ENCODE data around the gene LINS1. TPM values are rescaled to one million over a fixed set of nuclear protein-coding genes. Genes with fewer than 3 reads are reported as not detected.

Gene LINS1
- total RNA-seq, 1 donor from 2014 or later = 63.9 TPM

DNA sequence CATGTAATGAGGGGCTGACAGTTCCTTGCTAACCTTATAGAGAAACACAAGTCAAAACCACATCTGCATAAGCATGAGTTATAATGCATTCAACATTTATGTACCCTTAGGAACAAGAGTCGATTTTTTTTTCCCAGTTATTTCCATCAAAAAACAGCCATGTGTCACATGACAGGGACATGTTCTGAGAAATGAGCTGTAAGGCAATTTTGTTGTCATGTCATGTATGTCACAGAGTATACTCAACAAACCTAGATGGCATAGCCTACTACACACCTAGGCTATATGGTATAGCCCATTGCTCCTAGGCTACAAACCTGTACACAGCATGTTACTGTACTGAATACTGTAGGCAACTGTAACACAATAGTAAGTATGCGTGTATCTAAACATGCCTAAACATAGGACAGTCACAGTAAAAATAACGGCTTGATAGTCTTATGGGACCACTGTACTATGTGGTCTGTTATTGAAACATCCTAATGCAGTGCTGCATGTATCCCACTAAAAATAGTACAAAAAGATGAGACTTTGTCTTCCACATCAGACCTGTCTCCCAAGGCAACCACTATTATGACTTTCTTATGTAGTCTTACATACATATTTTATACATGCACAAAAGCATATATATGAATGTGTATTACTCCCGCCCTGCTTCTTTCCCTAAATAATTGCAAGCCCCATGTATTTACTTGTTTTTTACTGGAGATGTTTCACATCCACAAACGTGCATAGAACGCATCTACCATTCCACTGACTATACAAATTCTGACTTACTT lies 34.9 kb downstream of the LINS1 start:
- no peak for DNase-seq
- H3K4me3 Mint-ChIP-seq = no peak overlapping the region
- intact Hi-C loops (cut with micrococcal nuclease) = no loop called here
- H3K36me3 Mint-ChIP-seq (ENCODE audit: low read depth) = peaks cover 65% of the 10 kb centered on the region
- no peaks in the 10 kb centered on the region for H3K27me3 Mint-ChIP-seq
- H3K27ac Mint-ChIP-seq = no peak overlapping the region
- no peaks in the 10 kb centered on the region for H3K9me3 Mint-ChIP-seq
- H3K4me1 Mint-ChIP-seq = peaks cover 29% of the 10 kb centered on the region

DNA sequence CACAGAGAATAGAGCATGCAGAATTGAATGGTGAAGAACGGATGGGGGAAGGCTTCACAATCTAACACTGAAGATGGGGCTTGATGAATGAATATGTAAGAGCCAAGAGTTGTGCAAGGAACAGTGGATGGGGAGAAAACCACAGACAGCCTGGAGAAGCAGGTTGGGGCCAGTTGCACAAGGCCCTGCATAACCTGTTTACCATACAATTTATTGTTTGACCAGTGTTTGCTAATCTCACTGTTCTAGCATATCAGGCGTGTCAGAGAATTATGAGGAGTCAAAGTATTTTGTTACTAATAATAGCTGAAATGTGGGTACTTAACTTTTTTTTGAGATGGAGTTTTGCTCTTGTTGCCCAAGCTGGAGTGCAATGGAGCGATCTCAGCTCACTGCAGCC lies 36.4 kb downstream of the LINS1 start:
- Mint-ChIP-seq H3K36me3 (ENCODE audit: low read depth) (peaks cover 60% of the 10 kb centered on the region), H3K27ac (no peak overlapping the region), H3K27me3 (no peaks in the 10 kb centered on the region), H3K4me3 (no peak overlapping the region), H3K9me3 (no peaks in the 10 kb centered on the region), H3K4me1 (peaks cover 15% of the 10 kb centered on the region)
- no peak for DNase-seq
- intact Hi-C loops (cut with micrococcal nuclease) = no loop called here

DNA sequence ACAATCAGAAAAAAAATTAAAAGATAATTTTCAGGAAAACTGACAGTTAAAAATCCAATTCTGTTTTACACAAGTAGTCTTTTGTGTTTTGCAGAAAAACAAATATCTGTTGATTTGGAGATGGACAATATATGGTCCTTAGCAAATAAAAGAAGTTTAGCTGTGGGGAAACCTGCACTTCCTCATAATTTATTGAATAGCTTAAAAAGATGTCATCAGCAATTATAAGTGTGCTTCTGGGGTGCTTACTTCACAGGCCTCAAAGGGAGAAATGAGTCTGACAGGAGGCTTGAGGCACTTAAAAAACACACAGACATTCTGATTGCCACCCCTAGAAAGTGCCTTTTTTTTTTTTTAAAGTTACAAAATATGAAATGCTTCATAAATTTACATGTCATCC lies 41.7 kb downstream of the LINS1 start:
- Mint-ChIP-seq H3K27me3 (no peaks in the 10 kb centered on the region), H3K9me3 (peaks cover 4% of the 10 kb centered on the region), H3K36me3 (ENCODE audit: low read depth) (peaks cover 57% of the 10 kb centered on the region), H3K4me1 (peaks cover 4% of the 10 kb centered on the region), H3K27ac (no peak overlapping the region), H3K4me3 (no peak overlapping the region)
- no peak for DNase-seq
- intact Hi-C loops (cut with micrococcal nuclease) = no loop called here

DNA sequence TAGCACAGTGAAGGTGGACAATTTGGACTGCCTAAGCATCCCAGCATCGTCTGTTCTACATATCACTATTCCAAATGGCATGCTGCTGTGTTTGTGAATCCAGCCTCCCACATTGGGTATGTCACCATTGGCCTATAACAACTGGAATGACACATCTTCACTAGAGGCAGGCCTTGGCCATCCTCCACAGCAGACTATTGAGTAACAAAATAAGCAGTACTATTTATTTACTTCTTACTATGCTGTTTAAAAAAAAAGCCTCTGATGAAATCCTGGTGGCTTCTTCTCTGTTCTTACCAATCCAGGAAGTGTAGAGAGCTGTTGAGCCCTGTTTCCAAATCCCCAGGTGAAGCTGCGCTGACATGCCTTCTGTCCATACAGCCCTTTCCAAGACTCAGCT lies 42.7 kb downstream of the LINS1 start:
- Mint-ChIP-seq H3K27ac (no peak overlapping the region), H3K36me3 (ENCODE audit: low read depth) (peaks cover 62% of the 10 kb centered on the region), H3K27me3 (no peaks in the 10 kb centered on the region), H3K4me1 (peaks cover 4% of the 10 kb centered on the region), H3K4me3 (no peak overlapping the region), H3K9me3 (peaks cover 4% of the 10 kb centered on the region)
- intact Hi-C loops (cut with micrococcal nuclease) = no loop called here
- no peak for DNase-seq

DNA sequence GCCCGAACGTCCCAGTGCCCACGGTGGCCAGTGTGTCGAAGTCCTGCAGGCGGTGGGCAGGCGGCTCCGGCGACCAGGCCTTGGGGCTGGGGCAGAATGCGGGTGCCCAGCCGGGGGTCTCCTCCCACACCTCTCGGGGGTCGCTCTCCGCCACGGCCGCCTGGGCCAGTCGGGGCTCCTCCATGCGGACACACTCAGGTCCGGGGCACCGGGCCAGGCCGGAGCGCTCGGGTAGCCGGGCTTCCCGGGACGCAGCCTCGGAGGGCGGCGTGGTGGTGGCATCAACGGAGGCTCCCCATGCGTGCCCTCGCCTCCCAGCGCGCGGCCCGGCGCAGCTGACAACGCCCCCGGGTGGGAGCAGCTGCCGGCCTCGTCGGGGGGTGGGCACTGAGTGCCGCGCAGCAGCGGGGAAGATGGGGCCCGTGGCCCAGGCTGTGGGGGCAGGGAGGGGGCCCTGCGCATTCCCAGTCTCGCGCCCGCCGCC lies 43.2 kb downstream of the LINS1 start:
- Mint-ChIP-seq H3K27ac (no peak overlapping the region), H3K4me1 (peaks cover 4% of the 10 kb centered on the region), H3K27me3 (no peaks in the 10 kb centered on the region), H3K4me3 (no peak overlapping the region), H3K9me3 (peaks cover 4% of the 10 kb centered on the region), H3K36me3 (ENCODE audit: low read depth) (peaks cover 62% of the 10 kb centered on the region)
- no peak for DNase-seq
- intact Hi-C loops (cut with micrococcal nuclease) = no loop called here

DNA sequence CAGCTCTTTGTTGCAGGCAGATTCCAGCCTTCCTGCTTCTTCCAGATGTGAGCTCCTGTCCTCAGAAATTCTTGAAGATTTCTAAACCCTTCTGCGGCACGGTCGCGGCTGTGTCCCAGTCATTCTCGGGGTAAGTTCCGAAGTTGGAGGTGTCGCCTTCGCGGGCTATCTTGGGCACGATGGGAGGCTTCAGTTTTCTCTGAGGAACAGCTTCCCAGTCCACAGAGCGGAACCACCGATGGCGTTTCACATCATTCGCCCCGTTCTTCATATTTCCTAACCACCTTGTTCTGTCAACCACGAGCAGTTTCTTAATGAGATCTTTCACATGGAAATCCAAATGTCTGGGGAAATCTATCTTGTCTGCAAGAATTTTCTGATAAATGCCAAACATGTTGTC lies 48.5 kb downstream of the LINS1 start:
- Mint-ChIP-seq H3K4me1 (no peaks in the 10 kb centered on the region), H3K36me3 (ENCODE audit: low read depth) (peaks cover 67% of the 10 kb centered on the region), H3K27ac (no peak overlapping the region), H3K9me3 (peaks cover 4% of the 10 kb centered on the region), H3K4me3 (no peak overlapping the region), H3K27me3 (no peaks in the 10 kb centered on the region)
- no peak for DNase-seq
- intact Hi-C loops (cut with micrococcal nuclease) = no loop called here

DNA sequence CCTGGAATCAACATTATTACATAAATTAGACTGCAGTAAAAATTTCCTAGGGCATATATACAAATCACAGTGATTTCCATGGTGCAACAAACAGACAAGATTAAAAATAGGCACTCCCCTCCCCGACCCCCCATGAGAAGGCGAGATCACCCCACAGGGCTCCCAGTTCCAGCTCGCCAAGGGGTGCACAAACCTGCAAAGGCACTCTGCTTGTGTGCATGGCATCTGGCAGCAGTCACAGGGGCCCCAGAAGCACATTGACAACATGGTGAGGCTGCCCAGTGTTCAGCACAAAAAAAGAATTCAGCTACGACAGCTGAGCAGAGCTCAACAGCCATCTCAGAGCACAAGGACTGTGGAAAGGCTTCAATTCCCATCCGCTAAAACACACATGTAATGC lies 54.0 kb downstream of the LINS1 start:
- Mint-ChIP-seq H3K27ac (no peak overlapping the region), H3K4me1 (no peaks in the 10 kb centered on the region), H3K27me3 (no peaks in the 10 kb centered on the region), H3K36me3 (ENCODE audit: low read depth) (peaks cover 26% of the 10 kb centered on the region), H3K9me3 (no peaks in the 10 kb centered on the region), H3K4me3 (no peak overlapping the region)
- intact Hi-C loops (cut with micrococcal nuclease) = no loop called here
- no peak for DNase-seq

DNA sequence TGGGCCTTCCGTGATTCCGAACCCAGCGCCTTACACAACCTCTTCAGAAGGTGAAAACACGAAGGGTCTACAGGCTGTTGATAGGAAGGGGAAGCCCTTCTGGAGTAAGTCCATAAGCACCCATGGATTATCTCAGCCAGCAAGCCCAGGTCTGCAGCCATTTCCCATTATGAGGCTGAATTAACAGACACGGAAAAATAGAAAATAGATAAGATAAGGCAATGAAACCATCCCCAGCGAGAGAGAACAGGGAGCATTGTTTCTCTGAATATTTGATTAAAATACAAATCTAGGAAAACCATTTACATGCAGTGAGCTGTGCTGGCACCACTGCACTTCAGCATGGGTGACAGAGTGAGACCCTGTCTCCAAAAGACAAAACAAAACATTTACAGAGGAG lies 57.0 kb downstream of the LINS1 start:
- Mint-ChIP-seq H3K9me3 (no peaks in the 10 kb centered on the region), H3K4me1 (no peaks in the 10 kb centered on the region), H3K27ac (no peak overlapping the region), H3K4me3 (no peak overlapping the region), H3K27me3 (no peaks in the 10 kb centered on the region), H3K36me3 (ENCODE audit: low read depth) (peaks cover 2% of the 10 kb centered on the region)
- intact Hi-C loops (cut with micrococcal nuclease) = no loop called here
- no peak for DNase-seq

DNA sequence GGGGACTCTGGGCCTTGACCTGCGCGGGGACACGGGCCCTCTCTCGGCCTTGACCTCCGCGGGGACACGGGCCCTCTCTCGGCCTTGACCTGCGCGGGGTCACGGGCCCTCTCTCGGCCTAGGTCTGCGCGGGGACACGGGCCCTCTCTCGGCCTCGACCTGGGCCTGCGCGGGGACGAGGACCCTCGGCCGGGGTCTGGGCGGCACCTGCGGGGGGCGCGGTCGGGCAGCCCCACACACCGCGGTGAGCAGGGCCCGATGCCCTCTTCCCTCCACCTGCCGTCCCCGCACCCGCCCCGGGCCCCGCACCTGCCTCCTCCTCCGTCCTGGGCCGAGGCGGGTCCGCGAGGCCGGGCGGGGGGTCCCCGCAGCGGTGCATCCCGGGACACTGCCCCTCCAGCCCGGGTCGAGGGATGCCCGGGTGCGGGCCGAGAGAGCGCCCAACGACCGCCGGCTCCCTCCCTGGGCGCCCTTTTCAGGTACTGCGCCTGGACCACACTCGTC lies 57.6 kb downstream of the LINS1 start:
- DNase-seq = no peak
- no peaks in the 10 kb centered on the region for H3K27me3 Mint-ChIP-seq
- intact Hi-C loops (cut with micrococcal nuclease) = no loop called here
- H3K4me3 Mint-ChIP-seq = no peak overlapping the region
- no peaks in the 10 kb centered on the region for H3K4me1 Mint-ChIP-seq
- no peaks in the 10 kb centered on the region for H3K9me3 Mint-ChIP-seq
- H3K27ac Mint-ChIP-seq = no peak overlapping the region
- no peaks in the 10 kb centered on the region for H3K36me3 Mint-ChIP-seq (ENCODE audit: low read depth)

DNA sequence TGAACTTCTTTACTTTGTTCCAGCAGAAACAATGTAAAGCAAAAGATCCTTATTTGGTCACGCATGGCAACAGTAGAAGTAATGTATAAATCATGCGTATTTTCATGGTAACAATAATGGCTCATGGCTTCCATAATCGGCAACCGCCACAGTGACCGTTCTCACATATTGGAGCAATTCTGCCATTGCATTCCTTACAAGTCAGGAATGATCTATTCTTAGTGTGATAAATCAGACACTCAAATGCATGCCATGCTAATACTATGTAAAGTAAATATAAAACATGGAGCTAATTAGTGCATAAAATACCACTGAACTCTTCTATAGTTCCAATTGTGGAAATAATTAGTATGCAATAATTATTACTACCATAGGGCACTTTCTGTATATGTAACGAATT lies 59.7 kb downstream of the LINS1 start:
- intact Hi-C loops (cut with micrococcal nuclease) = no loop called here
- Mint-ChIP-seq H3K27me3 (no peaks in the 10 kb centered on the region), H3K9me3 (peaks cover 6% of the 10 kb centered on the region), H3K4me3 (no peak overlapping the region), H3K36me3 (ENCODE audit: low read depth) (no peaks in the 10 kb centered on the region), H3K4me1 (no peaks in the 10 kb centered on the region), H3K27ac (no peak overlapping the region)
- no peak for DNase-seq

DNA sequence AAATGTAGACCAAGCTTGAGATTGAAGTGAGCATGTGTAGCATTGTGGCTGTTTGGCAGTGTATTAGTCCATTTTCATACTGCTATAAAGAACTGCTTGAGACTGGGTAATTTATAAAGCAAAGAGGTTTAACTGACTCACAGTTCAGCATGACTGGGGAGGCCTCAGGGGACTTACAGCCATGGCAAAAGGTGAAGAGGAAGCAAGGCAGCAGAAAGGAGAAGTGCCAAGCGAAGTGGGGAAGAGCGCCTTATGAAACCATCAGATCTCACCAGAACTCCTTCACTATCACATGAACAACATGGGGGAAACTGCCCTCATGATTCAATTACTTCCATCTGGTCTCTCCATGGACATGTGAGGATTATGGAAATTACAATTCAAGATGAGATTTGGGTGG lies 64.7 kb downstream of the LINS1 start:
- Mint-ChIP-seq H3K36me3 (ENCODE audit: low read depth) (no peaks in the 10 kb centered on the region), H3K27me3 (no peaks in the 10 kb centered on the region), H3K27ac (no peak overlapping the region), H3K4me1 (no peaks in the 10 kb centered on the region), H3K9me3 (peaks cover 6% of the 10 kb centered on the region), H3K4me3 (no peak overlapping the region)
- intact Hi-C loops (cut with micrococcal nuclease) = no loop called here
- no peak for DNase-seq

DNA sequence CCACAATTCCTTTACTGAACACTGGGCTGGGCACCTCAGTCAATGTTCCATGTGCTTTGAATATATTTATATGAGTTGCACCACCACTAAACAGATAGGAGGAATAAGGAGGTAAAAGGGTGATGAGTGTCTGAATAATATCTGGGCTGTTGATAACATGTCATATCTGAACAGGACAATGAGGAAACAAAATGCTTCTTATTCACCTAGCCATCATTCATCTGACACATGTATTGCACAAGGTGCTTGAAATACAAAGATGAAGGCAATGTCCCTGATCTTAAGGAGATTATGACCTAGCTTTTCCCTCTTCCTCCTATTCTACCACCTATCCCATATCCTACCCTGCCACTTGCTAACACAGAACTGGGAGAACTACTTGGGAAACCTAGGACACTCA lies 65.3 kb downstream of the LINS1 start:
- no peak for DNase-seq
- H3K9me3 Mint-ChIP-seq = peaks cover 6% of the 10 kb centered on the region
- intact Hi-C loops (cut with micrococcal nuclease) = no loop called here
- H3K4me1 Mint-ChIP-seq = no peaks in the 10 kb centered on the region
- H3K4me3 Mint-ChIP-seq = no peak overlapping the region
- no peaks in the 10 kb centered on the region for H3K36me3 Mint-ChIP-seq (ENCODE audit: low read depth)
- H3K27ac Mint-ChIP-seq = no peak overlapping the region
- peaks cover 2% of the 10 kb centered on the region for H3K27me3 Mint-ChIP-seq

DNA sequence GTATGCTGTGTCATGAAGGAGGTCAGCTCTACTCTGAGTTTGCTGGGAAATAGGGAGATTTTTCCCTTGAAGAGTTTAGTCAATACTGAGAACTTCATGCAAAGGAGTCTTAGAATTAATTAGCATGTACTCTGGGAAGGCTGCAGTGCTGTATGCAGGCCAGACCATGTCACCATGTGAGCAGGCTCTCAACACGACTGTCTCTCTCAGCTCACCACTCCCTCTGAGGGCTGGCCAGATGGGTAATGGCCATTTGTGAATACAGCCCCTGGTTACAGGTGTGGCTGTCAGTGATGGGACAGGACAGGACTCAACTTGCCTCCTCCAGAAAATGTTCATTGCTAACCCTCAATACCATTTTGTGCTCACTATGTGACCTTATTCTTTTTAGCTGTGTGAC lies 68.1 kb downstream of the LINS1 start:
- Mint-ChIP-seq H3K27me3 (peaks cover 3% of the 10 kb centered on the region), H3K4me3 (no peak overlapping the region), H3K36me3 (ENCODE audit: low read depth) (no peaks in the 10 kb centered on the region), H3K27ac (no peak overlapping the region), H3K9me3 (peaks cover 2% of the 10 kb centered on the region), H3K4me1 (no peaks in the 10 kb centered on the region)
- DNase-seq = no peak
- intact Hi-C loops (cut with micrococcal nuclease) = no loop called here

DNA sequence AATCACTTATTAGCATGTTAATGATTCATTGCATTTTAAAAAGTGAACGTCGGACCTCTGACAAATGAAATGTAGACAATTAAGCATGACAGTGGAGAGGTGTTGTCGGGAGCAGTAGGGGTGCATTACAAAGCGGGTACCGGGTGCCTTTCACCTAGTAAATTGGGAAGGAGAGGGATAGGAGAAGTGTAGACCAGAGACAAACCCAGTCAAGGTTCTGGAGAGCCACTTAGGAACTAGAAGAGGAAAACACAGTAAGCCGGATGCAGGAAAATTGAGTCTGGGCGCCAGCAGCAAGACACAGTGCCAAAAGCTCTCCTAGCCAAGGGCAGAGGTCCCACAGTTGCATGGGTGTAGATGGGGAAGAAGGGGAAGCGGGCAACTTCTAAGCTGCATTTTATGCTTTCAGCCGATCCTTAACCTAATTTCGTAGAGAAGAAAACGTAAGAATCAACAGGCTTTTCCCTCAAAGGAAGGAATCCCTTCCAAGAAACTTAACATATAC lies 70.1 kb downstream of the LINS1 start:
- H3K4me3 Mint-ChIP-seq = no peak overlapping the region
- H3K36me3 Mint-ChIP-seq (ENCODE audit: low read depth) = no peaks in the 10 kb centered on the region
- DNase-seq = no peak
- H3K4me1 Mint-ChIP-seq = no peaks in the 10 kb centered on the region
- intact Hi-C loops (cut with micrococcal nuclease) = no loop called here
- H3K27me3 Mint-ChIP-seq = peaks cover 3% of the 10 kb centered on the region
- H3K27ac Mint-ChIP-seq = no peak overlapping the region
- no peaks in the 10 kb centered on the region for H3K9me3 Mint-ChIP-seq

DNA sequence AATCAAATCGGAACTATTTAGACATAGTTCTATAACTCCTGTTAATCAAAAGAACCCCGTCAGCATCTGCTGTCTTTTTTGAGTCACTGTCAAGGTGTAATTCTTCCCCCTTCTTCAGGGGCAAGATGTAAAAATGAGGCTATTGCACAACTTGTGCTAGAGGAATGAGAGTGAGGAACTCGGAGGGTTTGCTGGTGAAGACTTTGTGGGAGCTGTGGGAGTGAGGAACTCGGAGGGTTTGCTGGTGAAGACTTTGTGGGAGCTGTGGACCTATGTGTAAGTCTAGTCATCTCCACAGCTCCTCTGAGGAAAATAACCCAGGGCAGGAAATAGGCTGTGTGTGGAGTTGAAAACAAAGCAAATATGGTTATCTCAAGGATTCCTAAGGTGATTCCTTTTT lies 70.8 kb downstream of the LINS1 start:
- DNase-seq = no peak
- H3K36me3 Mint-ChIP-seq (ENCODE audit: low read depth) = no peaks in the 10 kb centered on the region
- H3K27me3 Mint-ChIP-seq = peaks cover 3% of the 10 kb centered on the region
- no peak overlapping the region for H3K4me3 Mint-ChIP-seq
- intact Hi-C loops (cut with micrococcal nuclease) = no loop called here
- no peaks in the 10 kb centered on the region for H3K9me3 Mint-ChIP-seq
- H3K27ac Mint-ChIP-seq = no peak overlapping the region
- H3K4me1 Mint-ChIP-seq = no peaks in the 10 kb centered on the region

All from activated CD4-positive, alpha-beta T cell treated with anti-CD3 and anti-CD28 coated beads, Interleukin-2, amount 10 ng/mL, durations not matched to agents 24 days and 14 days (primary cell).